AG04450 (cell line): Measurements from ENCODE around the gene LYPD5. TPM values are rescaled to one million over a fixed set of nuclear protein-coding genes. Genes with fewer than 3 reads are reported as not detected.
A peak's percentile ranks its signal among the peaks of the same experiment; 100 is the strongest.
"Not testable (repeated sequence)": the region's sequence is repeated elsewhere in the genome, so short reads cannot be mapped to it uniquely, and the experiment has no call there.

Experiments used
- CTCF ChIA-PET: fragments of 300-600, 350-600 bp; formaldehyde crosslinking; extraction: SDS; loops from one replicate; lab custom pipeline; 2022; ENCODE audit warnings: antibody characterized with exemption, inconsistent platforms; lab: Charles Lee
- POLR2A ChIA-PET: fragments of 350-600 bp; formaldehyde crosslinking; extraction: SDS; loops from one replicate; lab custom pipeline; 2021; ENCODE audit warnings: antibody characterized with exemption, inconsistent platforms; lab: Yijun Ruan, JAX
- DNase-seq: peaks from one replicate; pipeline ENCODE4 v3.0.0-alpha.2; 2011; ENCODE audit warnings: low read depth, low spot score
- H3K27ac ChIP-seq: one replicate; pipeline ENCODE4 v1.5.1; 2012; ENCODE audit warnings: low read depth, low read length, control low read depth
- H3K27me3 ChIP-seq: one replicate; pipeline ENCODE4 v1.6.0; 2012; ENCODE audit warnings: low read length; ENCODE audit not compliant: control insufficient read depth, insufficient read depth
- H3K4me3 ChIP-seq: 2 replicates; pipeline ENCODE4 v1.5.1; 2011; ENCODE audit warnings: mild to moderate bottlenecking, low read depth, low read length, control low read depth
- H3K9me3 ChIP-seq: 2 replicates; pipeline ENCODE4 v1.5.1; 2012; ENCODE audit warnings: low read length; ENCODE audit not compliant: control insufficient read depth, insufficient read depth
- polyA plus RNA-seq: library from polyadenylated mRNA; depleted of rRNA; stranded (reverse); fragments of >200 nt; gene quantifications from 2 replicates; pipeline ENCODE4 v1.2.3, GENCODE V29; 2011
- TF ChIP-seq, protein P1 (sequence below): IDR thresholded peaks from 2 replicates; pipeline ENCODE4 v1.5.1; 2011; ENCODE audit warnings: low read depth, low read length, control low read depth, inconsistent platforms

The LYPD5 gene
- polyA plus RNA-seq, 1 experiment: 0.66 TPM

DNA sequence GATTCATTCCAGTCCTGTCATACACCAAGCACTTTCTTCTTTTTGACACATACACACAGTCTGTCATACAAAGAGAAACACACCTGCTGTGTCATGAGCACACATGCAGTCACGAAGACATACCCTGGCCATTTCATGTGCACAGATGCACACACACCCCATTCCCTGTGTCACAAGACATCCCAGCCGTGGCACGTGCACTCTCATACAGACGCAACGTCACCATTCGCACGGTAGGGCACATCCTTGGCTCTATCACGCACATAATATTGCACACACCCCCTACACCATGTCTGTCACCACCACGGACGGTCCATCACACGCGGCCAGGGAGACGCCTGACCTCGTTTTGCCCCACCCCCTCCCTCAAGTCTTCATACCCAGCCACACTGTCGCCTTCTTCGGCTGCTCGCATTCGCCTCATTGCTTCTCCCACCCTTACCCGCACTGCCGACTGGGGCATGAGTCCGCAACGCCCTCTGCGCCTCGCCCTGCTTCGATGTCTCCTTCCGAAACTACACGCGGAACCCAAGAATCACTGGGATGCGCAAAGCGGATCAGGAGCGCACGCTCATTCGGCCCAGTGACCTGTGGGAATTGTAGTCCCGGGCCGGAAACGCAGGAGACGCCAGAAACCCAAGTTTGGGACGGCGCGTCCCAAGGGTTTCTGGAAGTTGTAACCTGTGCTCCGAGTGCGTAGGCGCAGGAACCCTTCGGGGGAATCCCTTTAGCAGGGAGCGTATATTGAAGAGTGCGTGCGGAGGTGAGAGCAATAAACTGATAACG, 18.0 kb upstream of the LYPD5 start:
- Histone ChIP-seq H3K27ac (no peak overlapping the region), H3K9me3 (peaks cover 7% of the 10 kb centered on the region), H3K27me3 (peaks cover 4% of the 10 kb centered on the region), H3K4me3 (peak overlapping the region; percentile 70)
- ChIA-PET CTCF (interaction anchor here (0.9 to 2.0 kb wide), 3 partner anchors 10 to 265 kb away, joined by 3 to 16 read pairs (median 3); no protein-coding TSS in a partner anchor), POLR2A (no interaction called here)
- DNase-seq: peak; percentile 7
- TF ChIP-seq, protein P1, sequence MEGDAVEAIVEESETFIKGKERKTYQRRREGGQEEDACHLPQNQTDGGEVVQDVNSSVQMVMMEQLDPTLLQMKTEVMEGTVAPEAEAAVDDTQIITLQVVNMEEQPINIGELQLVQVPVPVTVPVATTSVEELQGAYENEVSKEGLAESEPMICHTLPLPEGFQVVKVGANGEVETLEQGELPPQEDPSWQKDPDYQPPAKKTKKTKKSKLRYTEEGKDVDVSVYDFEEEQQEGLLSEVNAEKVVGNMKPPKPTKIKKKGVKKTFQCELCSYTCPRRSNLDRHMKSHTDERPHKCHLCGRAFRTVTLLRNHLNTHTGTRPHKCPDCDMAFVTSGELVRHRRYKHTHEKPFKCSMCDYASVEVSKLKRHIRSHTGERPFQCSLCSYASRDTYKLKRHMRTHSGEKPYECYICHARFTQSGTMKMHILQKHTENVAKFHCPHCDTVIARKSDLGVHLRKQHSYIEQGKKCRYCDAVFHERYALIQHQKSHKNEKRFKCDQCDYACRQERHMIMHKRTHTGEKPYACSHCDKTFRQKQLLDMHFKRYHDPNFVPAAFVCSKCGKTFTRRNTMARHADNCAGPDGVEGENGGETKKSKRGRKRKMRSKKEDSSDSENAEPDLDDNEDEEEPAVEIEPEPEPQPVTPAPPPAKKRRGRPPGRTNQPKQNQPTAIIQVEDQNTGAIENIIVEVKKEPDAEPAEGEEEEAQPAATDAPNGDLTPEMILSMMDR: no peak

DNA sequence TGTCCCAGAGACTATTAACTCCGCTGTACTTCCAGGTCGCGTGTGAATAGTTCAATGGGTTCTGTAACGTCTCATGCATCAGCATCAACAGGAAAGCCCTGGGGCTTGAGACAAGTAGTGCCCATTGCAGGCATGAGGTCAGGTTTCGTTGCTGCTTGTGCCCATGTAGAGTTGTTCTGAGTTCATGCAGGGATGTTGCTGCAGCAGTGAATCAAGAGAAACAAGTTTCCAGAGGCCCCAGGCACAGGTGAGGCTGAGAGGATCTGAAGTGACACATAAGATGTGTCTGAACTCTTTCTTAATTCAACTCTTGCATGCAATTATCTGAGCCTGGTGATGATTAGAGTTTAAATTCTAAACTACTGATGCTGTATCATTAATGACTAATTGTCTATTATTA, 16.3 kb upstream of the LYPD5 start:
- CTCF ChIA-PET: interaction anchor here (0.6 to 1.4 kb wide), 4 partner anchors 9 to 1184 kb away, joined by 3 to 5 read pairs (median 4); no protein-coding TSS in a partner anchor
- Histone ChIP-seq H3K9me3 (peaks cover 7% of the 10 kb centered on the region), H3K27ac (no peak overlapping the region), H3K4me3 (no peak overlapping the region), H3K27me3 (no peaks in the 10 kb centered on the region)
- TF ChIP-seq, protein P1: no peak
- POLR2A ChIA-PET: no interaction called here
- DNase-seq: no peak

DNA sequence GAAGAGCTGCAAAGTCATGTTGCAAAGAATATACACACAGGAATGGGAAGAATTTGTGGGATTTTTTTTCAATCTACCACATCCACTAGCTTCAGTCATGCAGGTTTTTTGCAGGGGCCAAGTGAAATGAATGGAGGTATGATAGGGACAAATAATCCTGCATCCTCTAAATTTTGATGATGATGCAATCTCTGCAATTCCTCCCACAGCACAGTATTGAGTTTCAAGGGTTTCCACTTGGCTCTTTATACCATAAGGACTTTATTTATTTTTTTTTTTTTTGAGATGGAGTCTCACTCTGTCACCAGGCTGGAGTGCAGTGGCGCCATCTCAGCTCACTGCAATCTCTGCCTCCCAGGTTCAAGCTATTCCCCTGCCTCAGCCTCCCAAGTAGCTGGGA, 15.2 kb upstream of the LYPD5 start:
- H3K4me3 ChIP-seq, H3K27me3 ChIP-seq, POLR2A ChIA-PET, H3K27ac ChIP-seq, DNase-seq, H3K9me3 ChIP-seq: not testable (repeated sequence)
- CTCF ChIA-PET: interaction anchor here (0.6 to 1.4 kb wide), 3 partner anchors 8 to 283 kb away, joined by 3 to 5 read pairs (median 3); no protein-coding TSS in a partner anchor

DNA sequence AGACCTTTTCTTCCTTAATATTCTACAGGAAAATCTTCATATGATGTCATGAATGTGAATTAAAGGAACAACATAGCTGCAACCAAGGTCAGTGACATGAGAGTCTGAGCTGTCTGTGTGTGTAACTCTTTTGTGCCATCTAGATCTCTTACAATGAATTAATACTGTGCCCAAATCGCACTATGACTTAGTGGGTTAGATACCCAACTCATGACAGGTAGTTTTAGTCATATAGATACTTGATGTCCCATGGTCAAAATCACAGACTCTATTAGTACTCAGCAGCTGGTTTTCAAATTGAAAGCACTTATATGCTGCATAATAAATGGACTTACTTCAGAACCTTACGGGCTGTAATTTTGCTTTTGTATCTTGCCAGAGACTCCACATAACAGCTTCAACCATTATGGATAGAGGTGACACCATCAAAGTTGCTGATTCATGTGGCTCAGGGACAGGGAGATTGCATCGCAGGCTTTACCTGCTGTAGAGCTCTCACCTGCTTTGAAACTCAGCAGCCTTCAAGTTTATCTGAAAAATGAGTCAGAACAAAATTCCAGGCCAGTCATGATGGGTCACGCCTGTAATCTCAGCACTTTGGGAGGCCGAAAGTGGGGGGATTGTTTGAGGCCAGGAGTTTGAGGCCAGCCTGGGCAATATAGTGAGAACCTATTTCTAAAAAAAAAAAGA, 12.6 kb upstream of the LYPD5 start:
- TF ChIP-seq, protein P1: no peak
- CTCF ChIA-PET: no interaction called here
- H3K9me3 ChIP-seq: peaks cover 3% of the 10 kb centered on the region; the same call in 1 of the 2 replicates
- POLR2A ChIA-PET: no interaction called here
- H3K4me3 ChIP-seq: no peak overlapping the region
- H3K27ac ChIP-seq: no peak overlapping the region
- no peak for DNase-seq
- H3K27me3 ChIP-seq: peaks cover 4% of the 10 kb centered on the region

DNA sequence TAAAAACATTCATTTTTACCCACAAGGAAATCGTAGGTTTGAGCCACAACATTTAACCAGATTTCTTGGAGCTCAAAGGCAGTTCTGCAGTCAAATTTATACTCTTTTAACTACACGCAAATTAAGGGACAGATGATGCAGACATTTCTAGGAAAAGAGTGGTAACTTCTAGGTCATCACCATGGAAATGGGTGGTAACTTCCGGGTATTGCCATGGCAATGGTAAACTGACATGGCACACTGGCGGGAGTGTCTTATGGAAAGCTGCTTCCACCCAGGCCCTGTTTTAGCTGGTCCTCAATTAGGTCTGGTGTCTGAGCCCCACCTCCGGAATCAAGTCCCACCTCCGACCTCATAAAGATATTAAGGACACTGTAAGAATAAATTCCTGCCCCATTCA, 10.4 kb upstream of the LYPD5 start:
- Histone ChIP-seq H3K27me3 (peaks cover 4% of the 10 kb centered on the region), H3K27ac (no peak overlapping the region), H3K9me3 (no peaks in the 10 kb centered on the region), H3K4me3 (no peak overlapping the region)
- ChIA-PET POLR2A (interaction anchor here (0.6 kb wide), 1 partner anchor 403 kb away, joined by 6 read pairs; no protein-coding TSS in a partner anchor), CTCF (interaction anchor here (1.4 kb wide), 1 partner anchor 67 kb away, joined by 6 read pairs; no protein-coding TSS in a partner anchor)
- TF ChIP-seq, protein P1: no peak
- no peak for DNase-seq
